GM04504 (cell line): ENCODE data around the gene SLC13A1.
A peak's percentile ranks its signal among the peaks of the same experiment; 100 is the strongest.

Source experiments
- DNase-seq: peaks from one replicate; pipeline ENCODE4 v3.0.0-alpha.2; 2012; ENCODE audit warnings: low read depth

SLC13A1 gene

DNA sequence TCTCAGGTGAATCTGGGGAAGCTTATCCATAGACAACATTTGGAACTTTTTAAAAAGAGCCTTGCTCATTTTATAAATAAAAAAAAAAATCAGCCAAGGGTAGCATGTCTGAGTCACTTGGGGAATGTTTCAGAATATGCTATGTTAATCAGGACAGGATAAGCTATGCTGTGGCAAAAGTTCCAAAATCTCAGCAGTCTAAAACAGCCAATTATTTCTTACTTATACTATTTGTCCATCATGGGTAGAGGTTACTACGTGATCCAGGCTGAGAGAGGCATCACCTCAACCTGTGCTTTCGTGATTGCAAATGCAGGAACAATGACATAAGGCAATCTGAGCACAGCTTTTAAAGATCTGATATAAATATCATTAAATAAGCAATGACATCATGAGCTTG, 6.5 kb downstream of the SLC13A1 start:
- no peak for DNase-seq

DNA sequence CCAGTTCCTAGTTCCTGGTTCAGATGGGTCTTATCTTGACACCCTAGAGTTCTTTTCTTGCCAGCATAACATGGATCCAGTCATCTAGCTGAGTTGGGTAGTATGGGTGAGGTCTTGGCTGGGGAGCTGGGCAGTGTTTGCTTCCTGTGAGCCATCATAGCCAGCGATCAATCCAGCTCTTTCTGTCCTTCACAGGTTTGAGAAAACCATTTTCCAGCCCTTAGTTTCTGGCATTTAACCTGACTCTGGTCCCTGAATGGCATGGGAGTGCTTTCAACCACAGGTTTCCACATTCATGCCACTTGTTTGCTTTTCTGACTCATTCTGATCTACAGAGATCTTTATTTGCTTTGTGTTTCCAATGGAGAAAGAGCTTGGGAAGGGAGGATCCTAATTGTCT, 8.6 kb downstream of the SLC13A1 start:
- no peak for DNase-seq

DNA sequence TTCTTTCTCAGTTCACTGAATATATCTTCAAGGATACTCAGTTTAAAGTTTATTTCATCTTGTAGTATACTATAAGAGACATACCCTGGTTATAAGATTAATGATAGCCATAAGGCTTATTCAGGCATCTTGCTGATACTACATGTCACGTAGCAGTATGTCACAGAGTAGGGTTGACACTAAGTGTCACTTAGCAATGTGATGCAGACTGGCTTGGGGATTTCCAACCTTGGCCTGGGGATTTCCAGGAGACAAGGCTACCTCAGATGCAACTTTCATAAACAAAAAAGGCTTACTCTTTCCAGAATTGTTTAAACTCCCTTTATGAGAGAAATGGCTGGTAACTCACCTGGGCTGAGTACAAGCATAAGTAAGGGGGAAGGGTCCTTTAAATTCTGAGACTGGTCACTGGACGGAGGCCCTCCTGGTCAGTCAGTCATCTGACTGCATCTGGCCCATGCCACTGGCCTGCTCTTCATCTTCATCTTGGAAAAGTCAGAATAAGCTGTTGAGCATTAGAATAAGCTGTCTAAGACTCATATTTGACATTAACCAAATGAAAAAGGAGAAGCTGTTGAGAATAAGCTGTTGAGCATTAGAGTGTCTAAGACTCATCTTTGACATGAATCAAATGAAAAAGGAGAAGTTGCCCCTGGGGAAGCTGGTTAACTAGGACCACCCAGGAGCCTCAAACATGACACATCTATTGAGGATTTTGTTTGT, 9.5 kb downstream of the SLC13A1 start:
- no peak for DNase-seq

DNA sequence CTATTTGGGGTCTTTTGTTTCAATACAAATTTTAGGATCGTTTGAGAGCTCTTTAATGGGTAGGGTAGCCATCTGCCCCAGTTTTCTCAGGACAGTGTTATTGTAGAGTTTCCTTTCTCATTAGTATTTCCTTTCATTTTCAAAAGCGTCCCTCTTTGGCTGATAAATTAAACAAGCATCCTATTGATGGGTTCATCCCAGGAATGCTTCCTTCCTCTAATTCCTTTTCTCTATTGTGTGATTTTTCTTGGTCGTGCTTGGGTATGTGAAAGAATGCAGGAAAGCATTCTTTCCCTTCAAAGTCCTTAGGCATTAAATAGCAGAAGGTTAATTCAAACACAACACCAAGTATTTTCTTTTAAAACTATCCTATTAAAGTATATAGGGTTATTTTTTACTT, 14.0 kb downstream of the SLC13A1 start:
- DNase-seq: no peak

DNA sequence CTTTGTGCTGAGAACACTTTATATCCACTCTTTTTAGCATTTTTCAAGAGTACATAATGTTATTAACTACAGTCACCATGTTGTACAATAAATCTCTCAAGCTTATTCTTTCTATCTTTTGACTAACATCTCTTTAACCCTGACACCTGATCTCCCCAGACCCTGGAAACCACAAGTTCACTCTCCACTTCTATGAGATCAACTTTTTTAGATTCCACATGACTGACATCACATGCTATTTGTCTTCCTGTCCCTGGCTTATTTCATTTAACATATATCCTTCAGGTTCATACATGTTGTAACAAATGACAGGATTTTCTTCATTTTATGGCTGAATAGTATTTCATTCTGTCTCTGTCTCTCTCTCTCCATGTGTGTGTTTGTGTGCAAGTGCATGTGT, 15.5 kb downstream of the SLC13A1 start:
- no peak for DNase-seq

DNA sequence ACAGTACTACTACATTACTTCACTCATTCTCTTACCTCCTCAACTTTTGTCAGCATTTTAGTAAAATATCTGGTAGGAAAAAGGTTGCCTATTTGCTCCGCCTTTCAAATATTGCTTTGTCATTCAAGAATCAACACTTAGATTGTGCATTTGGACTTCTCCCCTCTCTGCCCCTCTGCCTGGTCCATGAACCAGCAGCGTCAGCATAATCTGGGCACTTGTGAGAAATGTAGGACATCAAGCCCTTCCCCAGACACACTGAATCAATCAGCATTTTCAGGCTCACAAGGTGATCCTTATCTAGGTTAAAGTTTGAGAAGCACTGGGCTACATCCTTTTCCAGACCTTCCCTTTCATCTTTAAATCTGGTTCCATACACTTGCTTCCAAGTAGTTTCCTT, 16.3 kb downstream of the SLC13A1 start:
- no peak for DNase-seq

DNA sequence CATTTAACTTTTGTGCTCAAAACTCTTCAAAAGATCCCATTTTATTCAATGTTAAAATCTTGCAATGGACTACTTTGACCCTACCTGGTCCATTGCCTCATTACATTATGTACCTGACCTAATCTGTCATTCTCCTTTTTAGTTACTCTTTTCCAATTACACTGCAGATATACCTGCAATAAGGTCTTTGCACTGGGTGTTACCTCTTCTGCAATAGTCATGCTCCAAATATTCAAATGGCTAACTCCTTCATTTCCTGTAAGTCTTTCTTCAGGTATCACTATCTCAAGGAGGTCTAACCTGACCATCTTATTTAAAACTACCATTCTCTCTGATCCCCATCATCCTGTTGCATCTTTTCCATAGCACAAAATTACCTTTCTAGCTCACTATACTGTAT, 22.3 kb downstream of the SLC13A1 start:
- no peak for DNase-seq

DNA sequence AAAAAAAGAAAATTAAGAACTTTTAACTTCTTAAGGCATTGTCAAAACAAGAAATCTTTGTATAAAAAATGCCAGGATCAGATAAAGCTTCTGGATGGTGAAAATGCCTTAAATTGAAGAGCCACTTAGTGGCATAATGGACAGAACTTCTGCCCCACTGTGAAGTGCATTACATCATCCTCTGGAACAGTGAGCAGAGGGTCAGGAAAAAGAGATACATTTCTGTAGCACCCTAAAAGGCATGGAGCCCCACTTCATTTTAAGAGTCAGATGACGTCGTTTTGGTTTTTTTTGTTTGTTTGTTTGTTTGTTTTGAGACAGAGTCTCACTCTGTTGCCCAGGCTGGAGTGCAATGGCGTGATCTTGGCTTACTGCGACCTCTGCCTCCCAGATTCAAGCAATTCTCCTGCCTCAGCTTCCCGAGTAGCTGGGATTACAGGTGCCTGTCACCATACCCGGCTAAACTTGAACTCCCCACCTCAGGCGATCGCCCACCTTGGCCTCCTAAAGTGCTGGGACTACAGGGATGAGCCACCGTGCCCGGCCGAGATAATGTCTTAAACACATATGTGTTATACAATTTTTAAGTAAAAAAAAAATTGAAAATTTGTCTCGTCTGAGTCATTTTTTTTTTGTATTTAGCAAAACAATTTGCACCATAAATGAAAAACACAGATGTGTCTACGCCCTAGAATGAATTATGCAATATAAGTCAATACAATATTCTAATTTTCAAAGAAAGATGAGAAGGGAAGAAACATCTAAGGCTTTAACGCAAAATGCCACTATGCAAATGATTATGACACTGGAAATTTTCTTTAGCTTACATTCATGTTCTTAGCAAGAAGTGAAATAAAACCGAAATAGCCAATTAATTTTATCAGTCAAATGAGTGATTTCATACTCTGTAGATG, 29.2 kb downstream of the SLC13A1 start:
- no peak for DNase-seq

DNA sequence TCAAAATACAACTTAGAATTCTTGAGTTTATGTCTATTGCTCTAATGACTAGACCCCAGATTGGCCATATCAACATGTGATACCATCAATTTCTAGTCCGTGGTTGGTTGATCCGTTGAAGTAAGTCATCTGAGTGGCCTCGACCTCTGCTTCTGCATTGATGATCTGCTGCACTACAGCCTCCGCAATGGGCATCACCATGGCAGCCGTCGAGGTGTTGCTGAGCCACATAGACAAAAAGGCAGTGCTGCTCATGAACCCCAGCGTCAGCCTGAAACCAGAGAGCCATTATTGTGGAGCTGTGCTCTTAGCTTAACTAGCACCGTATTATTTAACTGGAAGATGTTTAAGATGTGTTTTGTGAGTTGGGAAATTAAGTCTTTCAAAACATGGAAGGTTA, 30.7 kb downstream of the SLC13A1 start:
- DNase-seq: no peak

DNA sequence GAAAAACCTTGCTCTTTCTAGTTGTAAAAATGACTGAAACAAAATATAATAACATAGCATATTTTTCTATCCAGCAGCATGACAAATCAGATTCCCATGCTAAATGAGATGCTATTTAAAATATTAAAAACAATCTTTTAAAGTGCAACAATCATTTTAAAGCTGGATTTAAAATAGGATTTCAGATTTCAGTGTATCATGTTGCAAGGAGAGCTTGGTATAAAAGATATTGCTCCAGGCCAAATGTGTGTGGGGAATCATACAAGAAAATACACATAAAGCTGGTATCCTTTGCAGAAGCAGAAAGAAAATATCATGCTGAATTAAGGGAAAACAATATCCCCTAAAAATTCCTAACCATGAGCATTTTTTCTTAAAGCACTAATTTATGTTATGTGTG, 42.2 kb downstream of the SLC13A1 start:
- DNase-seq: no peak

DNA sequence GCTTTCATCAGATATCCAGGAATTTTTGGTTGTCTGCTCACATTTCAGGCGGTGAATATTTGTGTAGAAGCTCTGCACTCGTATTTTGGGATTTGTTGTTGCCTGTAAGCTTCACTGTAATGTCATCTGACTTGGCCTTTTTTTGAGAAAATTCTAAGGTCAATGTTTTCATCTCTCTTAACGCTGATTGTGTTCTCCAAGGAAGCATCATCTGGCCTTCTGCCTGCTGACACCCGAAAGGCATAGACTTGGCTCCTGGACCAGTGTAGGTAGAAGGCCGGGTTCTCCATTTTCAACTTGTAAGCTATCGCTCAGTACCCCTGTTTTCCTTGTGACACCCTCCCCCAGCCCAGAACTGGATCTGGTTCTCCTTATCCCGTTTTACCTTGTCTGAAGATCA, 44.2 kb downstream of the SLC13A1 start:
- no peak for DNase-seq

DNA sequence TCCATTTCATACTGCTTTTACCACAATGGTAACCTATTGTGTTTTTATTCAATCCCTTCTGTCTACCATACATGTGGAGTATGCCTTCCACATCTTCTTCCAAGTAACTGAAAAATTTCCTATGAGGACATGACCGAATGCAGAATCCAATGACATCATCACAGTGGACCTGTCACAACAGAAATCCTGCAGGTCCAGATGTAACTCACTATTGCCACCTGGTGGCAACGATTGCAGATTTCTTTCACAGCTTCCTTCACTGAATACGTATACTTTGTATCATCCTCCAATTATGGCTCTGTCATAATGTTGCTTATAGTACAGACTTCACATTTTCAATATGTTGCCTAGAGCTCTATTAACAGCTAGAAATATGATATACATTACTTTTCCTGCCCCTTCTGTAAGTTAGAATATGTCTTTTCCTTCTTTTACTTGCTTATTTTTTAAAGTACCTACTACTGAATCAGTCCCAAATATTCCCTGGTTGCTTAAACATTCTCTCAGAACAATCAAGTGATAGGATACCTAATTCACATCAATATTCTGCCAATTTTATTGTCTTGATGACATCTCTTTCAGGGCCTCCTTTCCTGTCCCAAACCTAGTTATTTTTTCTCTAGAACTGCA, 45.4 kb downstream of the SLC13A1 start:
- DNase-seq: peak; percentile 59

DNA sequence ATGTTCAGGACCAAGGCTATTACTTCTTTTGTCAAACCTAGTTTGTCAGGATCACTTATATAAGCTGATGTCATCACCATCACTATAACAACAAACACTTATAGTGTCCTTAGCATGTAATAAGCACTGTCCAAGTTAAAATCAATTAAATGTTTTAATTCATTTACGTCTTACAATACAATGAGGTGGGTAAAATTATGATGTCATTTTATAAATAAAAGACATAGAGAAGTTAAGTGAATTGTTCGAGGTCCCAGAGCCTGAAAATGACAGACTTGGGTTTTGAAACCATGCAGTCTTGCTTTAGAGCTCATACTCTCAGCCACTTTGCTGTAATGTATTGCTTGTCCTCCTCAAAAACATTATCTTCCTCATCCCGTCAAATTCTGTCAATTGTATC, 48.3 kb downstream of the SLC13A1 start:
- no peak for DNase-seq

DNA sequence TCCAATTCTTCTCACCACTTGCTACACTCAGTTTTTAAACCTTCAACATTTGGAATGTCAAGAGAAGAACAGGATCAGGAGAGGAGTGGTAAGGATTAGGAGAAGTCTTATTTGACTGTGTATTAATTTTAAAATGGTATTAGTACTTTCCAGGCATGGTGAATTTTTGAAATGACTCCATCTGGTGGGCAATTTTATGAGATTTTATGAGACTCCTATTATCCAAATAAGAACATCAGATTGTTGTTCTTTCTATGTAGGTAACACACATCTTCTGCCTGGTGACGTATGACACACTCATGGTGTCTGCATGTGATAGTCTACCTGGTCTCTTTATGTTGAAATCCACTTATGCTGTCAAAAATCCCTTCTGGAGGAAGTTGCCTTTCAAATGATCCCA, 51.0 kb downstream of the SLC13A1 start:
- DNase-seq: no peak

DNA sequence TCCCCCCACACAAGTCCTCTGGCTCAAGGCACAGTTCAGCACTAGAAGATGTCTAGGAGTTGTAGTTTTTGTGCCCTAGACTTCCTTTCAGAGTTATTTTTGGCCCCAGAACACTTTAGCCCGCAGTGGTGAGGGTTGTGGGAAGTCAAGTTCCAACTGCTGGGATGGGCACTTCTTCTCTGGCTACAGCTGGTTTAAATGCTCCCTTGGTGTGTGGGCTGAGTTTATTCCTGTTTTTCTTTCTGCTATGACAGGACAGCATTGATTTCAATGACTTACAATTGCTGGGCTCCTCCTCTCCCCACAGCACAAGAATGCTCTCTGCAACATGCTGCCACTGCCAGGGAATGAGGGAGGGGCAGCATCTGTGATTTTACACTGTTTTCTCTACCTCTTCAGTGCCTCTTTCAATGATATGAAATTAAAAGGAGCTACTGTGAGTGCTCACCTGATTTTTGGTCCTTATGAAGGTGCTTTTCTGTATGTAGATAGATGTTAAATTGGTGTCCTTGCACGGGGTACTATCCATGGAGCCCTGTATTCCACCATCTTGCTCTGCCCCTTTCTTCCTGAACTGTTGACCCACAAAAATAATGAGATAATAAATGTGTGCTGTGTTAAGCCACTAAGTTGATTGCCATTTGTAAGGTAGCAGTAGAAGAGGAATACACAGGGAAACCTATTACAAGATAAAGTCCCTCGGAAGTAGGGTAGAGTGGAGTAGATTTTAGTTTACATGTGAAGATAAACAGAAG, 56.3 kb downstream of the SLC13A1 start:
- no peak for DNase-seq

DNA sequence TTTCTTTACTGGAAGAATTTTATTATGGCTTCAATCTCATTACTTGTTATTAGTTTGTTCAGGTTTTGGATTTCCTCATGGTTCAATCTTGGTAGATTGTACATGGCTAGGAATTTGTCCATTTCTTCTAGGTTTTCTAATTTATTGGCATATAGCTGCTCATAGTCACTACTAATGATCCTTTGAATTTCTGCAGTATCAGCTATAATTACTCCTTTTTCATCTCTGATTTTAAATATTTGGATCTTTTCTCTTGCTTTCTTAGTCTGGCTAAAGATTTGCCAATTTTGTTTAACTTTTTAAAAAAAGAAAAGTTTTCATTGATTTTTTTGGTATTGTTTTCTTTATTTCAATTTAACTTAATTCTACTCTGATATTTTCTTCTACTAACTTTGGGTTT, 59.2 kb downstream of the SLC13A1 start:
- no peak for DNase-seq

DNA sequence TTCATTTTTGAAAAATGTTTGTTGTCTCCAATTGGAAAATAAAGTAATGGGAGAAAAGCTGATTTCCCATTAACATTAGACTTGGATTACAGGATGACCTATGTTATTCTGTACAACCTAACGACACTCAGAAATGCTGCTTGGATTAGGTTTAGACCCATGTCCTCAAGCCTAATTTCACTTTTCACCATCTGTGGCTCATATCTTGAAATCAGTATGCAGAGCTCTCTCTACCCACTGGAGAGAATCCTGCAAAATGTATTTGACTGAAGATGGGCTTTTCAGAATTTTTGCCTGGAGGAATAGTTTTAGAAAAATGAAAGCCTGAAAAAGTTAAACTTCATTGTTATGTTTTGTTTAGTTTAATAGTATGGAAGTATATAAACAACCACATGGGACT, 63.8 kb downstream of the SLC13A1 start:
- no peak for DNase-seq

DNA sequence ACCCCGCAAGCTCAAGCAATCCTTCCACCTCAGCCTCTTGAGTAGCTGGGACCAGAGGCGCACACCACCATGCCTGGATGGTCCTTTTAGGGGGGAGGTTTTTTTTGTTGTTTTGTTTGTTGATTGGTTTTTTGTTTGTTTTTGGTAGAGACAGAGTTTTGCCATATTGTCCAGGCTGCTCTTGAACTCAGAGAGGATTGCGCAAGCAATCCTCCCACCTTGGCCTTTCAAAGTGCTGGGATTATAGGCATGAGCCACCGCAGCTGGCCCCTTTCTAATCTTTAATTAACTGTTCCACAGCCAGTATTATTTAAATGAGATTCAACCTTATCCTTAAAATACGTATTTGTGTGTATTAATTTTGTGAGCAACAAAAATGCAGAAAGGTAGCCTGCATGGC, 65.8 kb downstream of the SLC13A1 start:
- DNase-seq: no peak

DNA sequence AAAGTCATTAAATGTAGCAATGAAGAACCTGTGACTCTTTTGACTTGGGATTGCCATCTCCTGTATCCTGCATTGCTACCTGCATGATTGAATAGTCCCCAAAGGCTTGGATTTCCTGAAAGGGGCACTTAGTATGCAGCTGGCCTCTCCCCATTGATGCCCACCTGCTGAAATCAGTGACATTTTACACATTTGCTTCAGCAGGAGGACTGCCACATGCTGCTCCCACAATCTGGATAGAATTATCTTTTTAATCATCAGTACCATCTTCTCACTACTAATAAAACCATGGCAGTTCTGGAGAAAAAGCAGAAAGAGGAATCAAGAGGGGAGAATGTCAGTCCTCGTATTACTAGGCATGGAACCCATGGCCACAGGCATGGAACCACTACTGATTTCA, 67.8 kb downstream of the SLC13A1 start:
- no peak for DNase-seq

DNA sequence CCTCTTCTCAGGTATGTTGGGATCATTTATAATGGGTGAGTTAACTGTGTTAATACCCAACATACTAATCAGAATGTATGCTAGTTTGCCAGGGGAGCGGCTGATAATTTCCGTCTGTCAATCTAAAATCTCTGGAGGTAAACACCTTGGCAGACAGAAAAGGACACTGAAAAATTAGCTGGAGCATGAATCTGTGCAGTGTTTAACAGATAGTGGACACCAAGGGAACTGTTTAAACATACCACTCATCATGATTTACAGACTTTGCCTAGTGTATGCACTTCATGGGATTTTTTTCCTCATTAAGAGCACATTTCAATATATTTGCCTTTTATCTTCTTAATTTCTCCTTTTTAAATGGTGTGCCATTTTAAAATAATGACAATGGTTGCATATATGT, 68.2 kb downstream of the SLC13A1 start:
- DNase-seq: no peak

DNA sequence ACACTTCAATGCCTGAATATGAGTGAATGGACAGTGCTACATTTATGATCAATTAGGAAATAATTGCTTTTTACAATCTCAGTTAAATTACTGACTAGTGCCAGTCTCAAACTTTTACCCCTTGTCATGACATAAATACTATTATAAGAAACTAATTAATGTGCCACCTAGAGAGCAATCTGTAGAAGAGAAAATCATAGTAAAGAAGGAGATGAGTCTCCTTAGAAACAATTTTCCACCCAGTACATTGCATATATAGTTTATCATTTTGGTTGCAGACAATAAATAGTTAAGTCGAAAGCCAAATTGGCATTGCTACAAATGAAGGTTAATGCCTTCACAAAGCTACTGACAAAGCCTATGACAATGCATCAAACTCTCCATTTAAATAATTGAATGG, 68.6 kb downstream of the SLC13A1 start:
- DNase-seq: no peak

DNA sequence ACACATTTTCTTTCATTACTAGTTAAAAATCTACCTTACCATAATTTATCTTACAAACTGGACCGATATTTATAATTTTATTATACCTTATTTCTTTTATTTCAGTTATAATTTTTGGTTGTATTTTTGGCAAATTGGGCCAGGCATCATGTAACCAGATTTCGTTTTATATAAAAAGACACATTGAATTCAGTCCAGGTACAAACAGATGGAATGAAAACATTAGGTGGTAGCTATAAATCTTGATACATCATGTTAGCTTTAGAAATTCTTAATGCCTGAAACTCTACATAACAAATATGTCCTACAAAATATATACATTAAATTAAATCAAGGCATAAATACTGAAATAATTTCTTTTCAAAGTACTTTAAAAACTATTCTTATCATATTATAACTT, 73.1 kb downstream of the SLC13A1 start:
- DNase-seq: no peak
